ENCODE data around the gene CD22.

GRCh38 chr19:35291916-35292315, 37.1 kb upstream of the CD22 start, which contains the start of gene MAG:
- TF ChIP-seq CTCF (conservative IDR thresholded peaks at IDR 0.05; ENCODE audit: low read length) = no peak
- no peak for TF ChIP-seq EZH2phosphoT487 (IDR thresholded peaks at IDR 0.05; ENCODE audit: borderline replicate concordance)
